Activated T-helper 1 cell treated with anti-CD3 and anti-CD28 coated beads, Interleukin-2, amount 50 U/mL, for 16 hours (primary cell): ENCODE results near the gene SYN1.
"Not testable (repeated sequence)": the region's sequence is repeated elsewhere in the genome, so short reads cannot be mapped to it uniquely, and the experiment has no call there.

Experiments
- DNase-seq, 2 donors: peaks; one replicate each; pipeline ENCODE4 v3.0.0-alpha.2; 2020; ENCODE audit warnings: low read depth in 1 of 2, low spot score in 1 of 2

The SYN1 gene

GRCh38 chrX:47603125-47603524 is 16.5 kb downstream of the SYN1 start:
- DNase-seq = not testable (repeated sequence)

- DNase-seq = no peak
These were observed 22.4 kb downstream of the SYN1 start for GRCh38 chrX:47597222-47597621.

GRCh38 chrX:47596256-47596655 is 23.4 kb downstream of the SYN1 start:
- DNase-seq = no peak

- DNase-seq = no peak
These were observed 23.9 kb downstream of the SYN1 start for GRCh38 chrX:47595716-47596251.

- no peak for DNase-seq
These were observed 26.1 kb downstream of the SYN1 start for GRCh38 chrX:47593522-47593921.

GRCh38 chrX:47590984-47591383 is 28.7 kb downstream of the SYN1 start:
- DNase-seq = no peak

- no peak for DNase-seq
These were observed 31.5 kb downstream of the SYN1 start for GRCh38 chrX:47587906-47588735.

GRCh38 chrX:47587091-47587891 is 32.4 kb downstream of the SYN1 start:
- DNase-seq = no peak

- no peak for DNase-seq
These were observed 33.4 kb downstream of the SYN1 start for GRCh38 chrX:47586043-47586787.

- DNase-seq = no peak
These were observed 34.4 kb downstream of the SYN1 start for GRCh38 chrX:47585273-47585672.

GRCh38 chrX:47584714-47585113 is 34.9 kb downstream of the SYN1 start:
- no peak for DNase-seq

GRCh38 chrX:47583240-47583861 is 36.3 kb downstream of the SYN1 start:
- no peak for DNase-seq

GRCh38 chrX:47581731-47582647 is 37.7 kb downstream of the SYN1 start, which contains the start of gene TIMP1:
TIMP1 (plus strand) TSS chrX:47582436; CDS start chrX:47583416, 980 bp downstream.
- DNase-seq = peak; percentile 62 to 66

- DNase-seq = peak in 1 of 2 donors; percentile 18
These were observed 40.1 kb downstream of the SYN1 start for GRCh38 chrX:47579537-47579936.

- DNase-seq = no peak
These were observed 41.0 kb downstream of the SYN1 start for GRCh38 chrX:47578692-47579091.

GRCh38 chrX:47577901-47578300 is 41.8 kb downstream of the SYN1 start:
- no peak for DNase-seq

GRCh38 chrX:47577424-47577823 is 42.2 kb downstream of the SYN1 start:
- no peak for DNase-seq

GRCh38 chrX:47576021-47576898 is 43.4 kb downstream of the SYN1 start:
- DNase-seq = no peak
